Aorta (tissue), 5 donors: Measurements from ENCODE around the gene ZBTB48. TPM values are rescaled to one million over a fixed set of nuclear protein-coding genes. Genes with fewer than 3 reads are reported as not detected.
A peak's percentile ranks its signal among the peaks of the same experiment; 100 is the strongest.

ENCODE experiments used
- ATAC-seq: fragments of 200-7000 bp; cut with Tn5 transposase; one replicate; pipeline ENCODE4 v1.9.1; 2022; ENCODE audit warnings: moderate library complexity; ENCODE audit not compliant: low FRiP score
- DNase-seq, 2 donors: peaks; one replicate each; pipeline ENCODE4 v3.0.0-alpha.2; 2020
- H3K27ac ChIP-seq, 2 donors: one replicate each; pipeline ENCODE4 v1.5.1; 2013; ENCODE audit warnings: low read length in 2 of 2, mild to moderate bottlenecking in 2 of 2, moderate library complexity in 2 of 2, control low read depth in 1 of 2, inconsistent platforms in 1 of 2, low read depth in 1 of 2
- H3K27me3 ChIP-seq, 2 donors: one replicate each; pipeline ENCODE4 v1.6.1; 2013; ENCODE audit warnings: control low read depth in 1 of 2, low read length in 1 of 2, mild to moderate bottlenecking in 1 of 2, moderate library complexity in 1 of 2; ENCODE audit not compliant: insufficient read depth in 2 of 2, control insufficient read depth in 1 of 2
- H3K36me3 ChIP-seq, 2 donors: one replicate each; pipeline ENCODE4 v1.6.1; 2013; ENCODE audit warnings: control low read depth in 1 of 2, low read length in 1 of 2, mild to moderate bottlenecking in 1 of 2; ENCODE audit not compliant: insufficient read depth in 2 of 2, control insufficient read depth in 1 of 2
- H3K4me1 ChIP-seq, 2 donors: one replicate each; pipeline ENCODE4 v1.6.1; 2013; ENCODE audit warnings: low read length in 2 of 2, control low read depth in 1 of 2, mild to moderate bottlenecking in 1 of 2, moderate library complexity in 1 of 2; ENCODE audit not compliant: insufficient read depth in 2 of 2, control insufficient read depth in 1 of 2
- H3K4me3 ChIP-seq, 2 donors: one replicate each; pipeline ENCODE4 v1.5.1; 2013; ENCODE audit warnings: low read length in 2 of 2, control low read depth in 1 of 2, mild to moderate bottlenecking in 1 of 2
- H3K9me3 ChIP-seq: one replicate; pipeline ENCODE4 v1.6.1; 2013; ENCODE audit warnings: mild to moderate bottlenecking, low read length; ENCODE audit not compliant: control insufficient read depth
- WGBS, 2 donors: extraction: QIAGEN DNeasy Blood & Tissue Kit; methylation state at CpG; one replicate each; pipeline ENCODE4 v1.1.7; 2013; 5-methylcytosine and 5-hydroxymethylcytosine counted together
- intact Hi-C, 2 donors: fragments of 100-400 bp; cut with DNase I; formaldehyde crosslinking; loops; one replicate each; pipeline versions ENCODE4 v1.14.2 to v1.15.0; 2022
- polyA plus RNA-seq, 2 donors: library from polyadenylated mRNA; stranded (reverse); fragments of 200-250 nt; gene quantifications; one replicate each; pipeline ENCODE4 v1.2.3, GENCODE V29; 2013
- total RNA-seq, 2 donors: library from RNA; stranded (reverse); fragmentation: NEBNext Ultra II Directional; extraction: Animal tissue kit (Norgen Biotek cat#: 25700); gene quantifications; one replicate each; pipeline ENCODE4 v1.2.1, GENCODE V29; 2021
- donor health status: healthy with polysubstance abuse.
- donor health status: Bipolar disorder and iron deficiency.
- donor health status: DM: no; HTN: no; CAD: no.
- donor health status: DM: no; HTN: no; CAD: no.
- donor health status: DM: yes; HTN: yes; CAD: no.

ZBTB48 gene
- total and polyA plus RNA-seq, 4 donors = 20.6 to 204 (median 27.6) TPM

- intact Hi-C loops = no loop called here
- DNase-seq (peak; percentile 94 to 97), ATAC-seq (peak; percentile 88)
- WGBS, 2 donors = 9 to 16% methylated on average over 18 of the region's 18 CpGs
- Histone ChIP-seq H3K36me3 (peaks cover 0 to 2% of the 10 kb centered on the region in 2 donors), H3K27ac (peak overlapping the region in 1 of 2 donors; percentile 7), H3K4me3 (no peak overlapping the region), H3K4me1 (no peaks in the 10 kb centered on the region), H3K27me3 (no peaks in the 10 kb centered on the region), H3K9me3 (no peaks in the 10 kb centered on the region)
These were observed 58.4 kb downstream of the ZBTB48 start for GRCh38 chr1:6638226-6638625.

Other genes starting within 250 kb of the ZBTB48 start
- gene ACOT7, start 186.2 kb upstream of the ZBTB48 start, total RNA-seq = 10 to 100 TPM; 12.5 to 20.9 TPM
- gene ACOT7, start 186.2 kb upstream of the ZBTB48 start, polyA plus RNA-seq = 10 to 100 TPM; 14.4 to 22.6 TPM
- gene HES2, start 160.1 kb upstream of the ZBTB48 start, total RNA-seq = under 1 TPM in 1 of 2 donors, not detected in 1; 0.49 TPM
- gene HES2, start 160.1 kb upstream of the ZBTB48 start, polyA plus RNA-seq = 1 to 10 TPM in 1 of 2 donors, not detected in 1; 1.4 TPM
- under 1 TPM; 0.29 to 0.84 TPM for gene ESPN, start 155.2 kb upstream of the ZBTB48 start, total RNA-seq
- gene ESPN, start 155.2 kb upstream of the ZBTB48 start, polyA plus RNA-seq = 10 to 100 TPM in 1 of 2 donors, under 1 TPM in 1; 0.54 to 28.7 TPM
- gene TNFRSF25, start 113.8 kb upstream of the ZBTB48 start, total RNA-seq = 10 to 100 TPM in 1 of 2 donors, 1 to 10 TPM in 1; 6.5 to 34.6 TPM
- gene TNFRSF25, start 113.8 kb upstream of the ZBTB48 start, polyA plus RNA-seq = 10 to 100 TPM in 1 of 2 donors, 1 to 10 TPM in 1; 9.6 to 22.9 TPM
- gene PLEKHG5, start 88.3 kb upstream of the ZBTB48 start, total RNA-seq = 10 to 100 TPM in 1 of 2 donors, 1 to 10 TPM in 1; 6.6 to 39.3 TPM
- gene PLEKHG5, start 88.3 kb upstream of the ZBTB48 start, polyA plus RNA-seq = 1 to 10 TPM; 2.6 to 8.0 TPM
- gene NOL9, start 25.5 kb upstream of the ZBTB48 start, total RNA-seq = 10 to 100 TPM; 25.9 to 27.0 TPM
- 1 to 10 TPM; 1.9 to 6.5 TPM for gene NOL9, start 25.5 kb upstream of the ZBTB48 start, polyA plus RNA-seq
- not detected for gene TAS1R1, start 24.7 kb upstream of the ZBTB48 start, total RNA-seq
- 1 to 10 TPM in 1 of 2 donors, not detected in 1; 1.3 TPM for gene TAS1R1, start 24.7 kb upstream of the ZBTB48 start, polyA plus RNA-seq
- gene KLHL21, start 22.9 kb downstream of the ZBTB48 start, total RNA-seq = 10 to 100 TPM; 37.5 to 38.3 TPM
- gene KLHL21, start 22.9 kb downstream of the ZBTB48 start, polyA plus RNA-seq = 10 to 100 TPM; 10.8 to 38.0 TPM
- gene PHF13, start 33.7 kb downstream of the ZBTB48 start, total RNA-seq = 10 to 100 TPM; 19.0 to 19.3 TPM
- gene PHF13, start 33.7 kb downstream of the ZBTB48 start, polyA plus RNA-seq = 10 to 100 TPM in 1 of 2 donors, 1 to 10 TPM in 1; 3.6 to 10.8 TPM
- gene THAP3, start 44.9 kb downstream of the ZBTB48 start, total RNA-seq = 10 to 100 TPM; 11.0 to 21.2 TPM
- 10 to 100 TPM; 20.8 to 44.1 TPM for gene THAP3, start 44.9 kb downstream of the ZBTB48 start, polyA plus RNA-seq
- gene DNAJC11, start 121.8 kb downstream of the ZBTB48 start, total RNA-seq = 10 to 100 TPM; 30.0 to 31.5 TPM
- gene DNAJC11, start 121.8 kb downstream of the ZBTB48 start, polyA plus RNA-seq = 10 to 100 TPM; 15.5 to 24.3 TPM
- 100 to 1,000 TPM in 1 of 2 donors, 10 to 100 TPM in 1; 78.7 to 105 TPM for gene CAMTA1, start 205.5 kb downstream of the ZBTB48 start, total RNA-seq
- gene CAMTA1, start 205.5 kb downstream of the ZBTB48 start, polyA plus RNA-seq = 100 to 1,000 TPM; 241 to 438 TPM